ENCODE results near the gene GHRH. TPM values are rescaled to one million over a fixed set of nuclear protein-coding genes. Genes with fewer than 3 reads are reported as not detected.

The GHRH gene
- total and polyA plus RNA-seq, 4 donors: not detected

DNA sequence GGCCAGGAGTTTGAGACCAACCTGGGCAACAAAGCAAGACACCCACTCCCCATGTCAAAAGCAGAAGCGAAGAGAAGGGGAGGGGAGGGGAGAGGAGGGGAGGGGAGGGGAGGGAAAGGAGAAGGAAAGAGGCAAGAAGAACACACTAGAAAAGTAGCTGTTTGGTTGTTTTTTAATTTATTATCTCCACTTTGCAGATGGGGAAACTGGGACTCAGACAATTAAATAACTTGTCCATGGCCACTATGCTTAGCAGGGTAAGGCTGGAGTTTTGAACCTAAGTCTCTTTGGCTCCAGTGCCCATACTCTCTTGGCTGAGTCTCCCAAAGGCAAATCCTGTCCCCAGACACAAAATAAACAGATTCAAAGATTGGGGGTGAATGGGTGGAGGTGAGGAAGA lies 12.4 kb upstream of the GHRH start:
- Histone ChIP-seq H3K4me3 (ENCODE audit: low read depth in 1 of 3, low read length in 3 of 3) (no peak overlapping the region), H3K9me3 (ENCODE audit: control insufficient read depth in 4 of 4, low read length in 3 of 4) (no peaks in the 10 kb centered on the region), H3K36me3 (ENCODE audit: control insufficient read depth in 4 of 4, insufficient read depth in 3 of 4, low read depth in 1 of 4, low read length in 3 of 4) (no peaks in the 10 kb centered on the region), H3K9ac (ENCODE audit: low read depth in 1 of 2, low read length in 2 of 2) (no peak overlapping the region), H3K27ac (ENCODE audit: low read depth in 1 of 2, low read length in 2 of 2) (no peak overlapping the region), H3K27me3 (ENCODE audit: control insufficient read depth in 4 of 4, insufficient read depth in 4 of 4, low read length in 3 of 4) (no peaks in the 10 kb centered on the region), H3K4me1 (ENCODE audit: control insufficient read depth in 4 of 4, insufficient read depth in 4 of 4, low read length in 3 of 4) (peaks cover 4 to 14% (median 6%) of the 10 kb centered on the region in 4 donors)
- TF ChIP-seq EGR1 (IDR thresholded peaks at IDR 0.05; ENCODE audit: low read depth in 2 of 2): no peak
- TF ChIP-seq, protein P1, sequence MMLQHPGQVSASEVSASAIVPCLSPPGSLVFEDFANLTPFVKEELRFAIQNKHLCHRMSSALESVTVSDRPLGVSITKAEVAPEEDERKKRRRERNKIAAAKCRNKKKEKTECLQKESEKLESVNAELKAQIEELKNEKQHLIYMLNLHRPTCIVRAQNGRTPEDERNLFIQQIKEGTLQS (IDR thresholded peaks at IDR 0.05): no peak
- no peak for TF ChIP-seq RXRA (IDR thresholded peaks at IDR 0.05)
- no peak for TF ChIP-seq HNF4G (IDR thresholded peaks at IDR 0.05)
- TF ChIP-seq FOXA1 (IDR thresholded peaks at IDR 0.05): no peak
- TF ChIP-seq TAF1 (conservative IDR thresholded peaks at IDR 0.05): no peak
- TF ChIP-seq, protein P2, sequence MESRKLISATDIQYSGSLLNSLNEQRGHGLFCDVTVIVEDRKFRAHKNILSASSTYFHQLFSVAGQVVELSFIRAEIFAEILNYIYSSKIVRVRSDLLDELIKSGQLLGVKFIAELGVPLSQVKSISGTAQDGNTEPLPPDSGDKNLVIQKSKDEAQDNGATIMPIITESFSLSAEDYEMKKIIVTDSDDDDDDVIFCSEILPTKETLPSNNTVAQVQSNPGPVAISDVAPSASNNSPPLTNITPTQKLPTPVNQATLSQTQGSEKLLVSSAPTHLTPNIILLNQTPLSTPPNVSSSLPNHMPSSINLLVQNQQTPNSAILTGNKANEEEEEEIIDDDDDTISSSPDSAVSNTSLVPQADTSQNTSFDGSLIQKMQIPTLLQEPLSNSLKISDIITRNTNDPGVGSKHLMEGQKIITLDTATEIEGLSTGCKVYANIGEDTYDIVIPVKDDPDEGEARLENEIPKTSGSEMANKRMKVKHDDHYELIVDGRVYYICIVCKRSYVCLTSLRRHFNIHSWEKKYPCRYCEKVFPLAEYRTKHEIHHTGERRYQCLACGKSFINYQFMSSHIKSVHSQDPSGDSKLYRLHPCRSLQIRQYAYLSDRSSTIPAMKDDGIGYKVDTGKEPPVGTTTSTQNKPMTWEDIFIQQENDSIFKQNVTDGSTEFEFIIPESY (IDR thresholded peaks at IDR 0.05): no peak
- TF ChIP-seq YY1 (IDR thresholded peaks at IDR 0.05): no peak
- TF ChIP-seq, protein P3, sequence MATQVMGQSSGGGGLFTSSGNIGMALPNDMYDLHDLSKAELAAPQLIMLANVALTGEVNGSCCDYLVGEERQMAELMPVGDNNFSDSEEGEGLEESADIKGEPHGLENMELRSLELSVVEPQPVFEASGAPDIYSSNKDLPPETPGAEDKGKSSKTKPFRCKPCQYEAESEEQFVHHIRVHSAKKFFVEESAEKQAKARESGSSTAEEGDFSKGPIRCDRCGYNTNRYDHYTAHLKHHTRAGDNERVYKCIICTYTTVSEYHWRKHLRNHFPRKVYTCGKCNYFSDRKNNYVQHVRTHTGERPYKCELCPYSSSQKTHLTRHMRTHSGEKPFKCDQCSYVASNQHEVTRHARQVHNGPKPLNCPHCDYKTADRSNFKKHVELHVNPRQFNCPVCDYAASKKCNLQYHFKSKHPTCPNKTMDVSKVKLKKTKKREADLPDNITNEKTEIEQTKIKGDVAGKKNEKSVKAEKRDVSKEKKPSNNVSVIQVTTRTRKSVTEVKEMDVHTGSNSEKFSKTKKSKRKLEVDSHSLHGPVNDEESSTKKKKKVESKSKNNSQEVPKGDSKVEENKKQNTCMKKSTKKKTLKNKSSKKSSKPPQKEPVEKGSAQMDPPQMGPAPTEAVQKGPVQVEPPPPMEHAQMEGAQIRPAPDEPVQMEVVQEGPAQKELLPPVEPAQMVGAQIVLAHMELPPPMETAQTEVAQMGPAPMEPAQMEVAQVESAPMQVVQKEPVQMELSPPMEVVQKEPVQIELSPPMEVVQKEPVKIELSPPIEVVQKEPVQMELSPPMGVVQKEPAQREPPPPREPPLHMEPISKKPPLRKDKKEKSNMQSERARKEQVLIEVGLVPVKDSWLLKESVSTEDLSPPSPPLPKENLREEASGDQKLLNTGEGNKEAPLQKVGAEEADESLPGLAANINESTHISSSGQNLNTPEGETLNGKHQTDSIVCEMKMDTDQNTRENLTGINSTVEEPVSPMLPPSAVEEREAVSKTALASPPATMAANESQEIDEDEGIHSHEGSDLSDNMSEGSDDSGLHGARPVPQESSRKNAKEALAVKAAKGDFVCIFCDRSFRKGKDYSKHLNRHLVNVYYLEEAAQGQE (IDR thresholded peaks at IDR 0.05): no peak
- TF ChIP-seq CTCF (IDR thresholded peaks at IDR 0.05; ENCODE audit: low read depth, low read length, missing input control): no peak
- no peak for TF ChIP-seq RAD21 (IDR thresholded peaks at IDR 0.05)
- TF ChIP-seq, protein P4, sequence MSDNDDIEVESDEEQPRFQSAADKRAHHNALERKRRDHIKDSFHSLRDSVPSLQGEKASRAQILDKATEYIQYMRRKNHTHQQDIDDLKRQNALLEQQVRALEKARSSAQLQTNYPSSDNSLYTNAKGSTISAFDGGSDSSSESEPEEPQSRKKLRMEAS (IDR thresholded peaks at IDR 0.05): no peak
- no peak for TF ChIP-seq HNF4A (conservative IDR thresholded peaks at IDR 0.05)
- no peak for TF ChIP-seq GABPA (IDR thresholded peaks at IDR 0.05 in 1 of 2, conservative IDR thresholded peaks at IDR 0.05 in 1 of 2)
- no peak for TF ChIP-seq SP1 (IDR thresholded peaks at IDR 0.05)
- TF ChIP-seq NR2F2 (IDR thresholded peaks at IDR 0.05): no peak
- no peak for TF ChIP-seq FOXA2 (IDR thresholded peaks at IDR 0.05)
- no peak for TF ChIP-seq JUND (IDR thresholded peaks at IDR 0.05)
- 82% methylated on average over 1 of the region's 1 CpG for WGBS
- DNase-seq (ENCODE audit: low spot score): no peak

All from liver (tissue), 9 donors.